Measurements from ENCODE around the gene S100A9.
"Not testable (repeated sequence)": the region's sequence is repeated elsewhere in the genome, so short reads cannot be mapped to it uniquely, and the experiment has no call there.

S100A9 gene

GRCh38 chr1:153346077-153346723 is 11.5 kb upstream of the S100A9 start:
- H3K36me3 ChIP-seq (ENCODE audit: control insufficient read depth, insufficient read depth, low read length) = no peaks in the 10 kb centered on the region
- no peak overlapping the region for H3K4me3 ChIP-seq (replicated peaks; ENCODE audit: low read depth, low read length)
- no peaks in the 10 kb centered on the region for H3K27me3 ChIP-seq (replicated peaks; ENCODE audit: control insufficient read depth, insufficient read depth, low read length)
- no peak for DNase-seq (ENCODE audit: extremely low read depth, insufficient read length)
- TF ChIP-seq CTCF (IDR thresholded peaks at IDR 0.05; ENCODE audit: insufficient read depth, low read length, poor library complexity, severe bottlenecking) = no peak

- not testable (repeated sequence) for H3K36me3 ChIP-seq (ENCODE audit: control insufficient read depth, insufficient read depth, low read length); H3K27me3 ChIP-seq (replicated peaks; ENCODE audit: control insufficient read depth, insufficient read depth, low read length); H3K4me3 ChIP-seq (replicated peaks; ENCODE audit: low read depth, low read length); DNase-seq (ENCODE audit: extremely low read depth, insufficient read length)
Measured at GRCh38 chr1:153347049-153347448, 10.6 kb upstream of the S100A9 start.

GRCh38 chr1:153347856-153348255 is 9.8 kb upstream of the S100A9 start:
- no peak overlapping the region for H3K4me3 ChIP-seq (replicated peaks; ENCODE audit: low read depth, low read length)
- no peaks in the 10 kb centered on the region for H3K36me3 ChIP-seq (ENCODE audit: control insufficient read depth, insufficient read depth, low read length)
- TF ChIP-seq CTCF (IDR thresholded peaks at IDR 0.05; ENCODE audit: insufficient read depth, low read length, poor library complexity, severe bottlenecking) = no peak
- H3K27me3 ChIP-seq (replicated peaks; ENCODE audit: control insufficient read depth, insufficient read depth, low read length) = no peaks in the 10 kb centered on the region
- no peak for DNase-seq (ENCODE audit: extremely low read depth, insufficient read length)

- Histone ChIP-seq H3K4me3 (replicated peaks; ENCODE audit: low read depth, low read length) (no peak within 1 kb of the TSS), H3K27me3 (replicated peaks; ENCODE audit: control insufficient read depth, insufficient read depth, low read length) (no peaks in the 10 kb centered on the region), H3K36me3 (ENCODE audit: control insufficient read depth, insufficient read depth, low read length) (no peaks in the 10 kb centered on the region)
- TF ChIP-seq CTCF (IDR thresholded peaks at IDR 0.05; ENCODE audit: insufficient read depth, low read length, poor library complexity, severe bottlenecking) = no peak
- DNase-seq (ENCODE audit: extremely low read depth, insufficient read length) = no peak
Measured at GRCh38 chr1:153348511-153349362, 8.9 kb upstream of the S100A9 start, which contains the start of gene PGLYRP4. PGLYRP4 (minus strand) TSS chr1:153348841; CDS start chr1:153347932, 909 bp downstream.

GRCh38 chr1:153349363-153350320 is 8.0 kb upstream of the S100A9 start:
- no peak for TF ChIP-seq CTCF (IDR thresholded peaks at IDR 0.05; ENCODE audit: insufficient read depth, low read length, poor library complexity, severe bottlenecking)
- Histone ChIP-seq H3K27me3 (replicated peaks; ENCODE audit: control insufficient read depth, insufficient read depth, low read length) (no peaks in the 10 kb centered on the region), H3K4me3 (replicated peaks; ENCODE audit: low read depth, low read length) (no peak overlapping the region), H3K36me3 (ENCODE audit: control insufficient read depth, insufficient read depth, low read length) (no peaks in the 10 kb centered on the region)
- no peak for DNase-seq (ENCODE audit: extremely low read depth, insufficient read length)

Data from GM06990 (cell line).